ENCODE measurements around the gene TMED9. TPM values are rescaled to one million over a fixed set of nuclear protein-coding genes. Genes with fewer than 3 reads are reported as not detected.

TMED9 gene
- polyA plus RNA-seq (2013): 274 and 278 TPM in 2 replicates

- peaks cover 34 to 35% of the 10 kb centered on the region in 2 experiments for H3K36me3 ChIP-seq (ENCODE audit: control insufficient read depth in 1 of 2, insufficient read depth in 2 of 2, low read length in 2 of 2)
- peak; percentile 90 to 93 for DNase-seq
- H3K79me1 ChIP-seq (ENCODE audit: low read length): peaks cover 5% of the 10 kb centered on the region
- no peaks in the 10 kb centered on the region for H3K9me3 ChIP-seq (ENCODE audit: insufficient read depth, low read depth, low read length)
- H3K4me2 ChIP-seq (ENCODE audit: low read length): peak within 1 kb of the TSS; percentile 78
- WGBS (ENCODE audit: extremely low coverage, insufficient coverage, insufficient read length): no CpG with 5 or more reads among the region's 71 CpGs
- peak within 1 kb of the TSS; percentile 49 for H2AK5ac ChIP-seq (ENCODE audit: low read length)
- H2BK5ac ChIP-seq (ENCODE audit: low read depth, low read length, poor library complexity): peak within 1 kb of the TSS; percentile 64
- H4K91ac ChIP-seq (ENCODE audit: low read depth, low read length): peak within 1 kb of the TSS; percentile 85
- peak within 1 kb of the TSS; percentile 68 for H4K12ac ChIP-seq (ENCODE audit: low read depth, low read length)
- peak within 1 kb of the TSS; percentile 99 for H3K9ac ChIP-seq (ENCODE audit: low read length)
- peak within 1 kb of the TSS; percentile 33 for H3K23ac ChIP-seq (ENCODE audit: low read length)
- peak within 1 kb of the TSS; percentile 78 for H2BK120ac ChIP-seq (ENCODE audit: insufficient read depth, low read length, poor library complexity)
- no peaks in the 10 kb centered on the region for H3K4me1 ChIP-seq (ENCODE audit: control insufficient read depth in 1 of 2, insufficient read depth in 2 of 2, low read length in 2 of 2)
- peaks cover 6% of the 10 kb centered on the region for H3K79me2 ChIP-seq (ENCODE audit: control insufficient read depth, insufficient read depth, low read length, poor library complexity)
- peak within 1 kb of the TSS; percentile 56 for H3K4ac ChIP-seq (ENCODE audit: low read depth, low read length)
- H3K27me3 ChIP-seq (ENCODE audit: insufficient read depth, low read length): no peaks in the 10 kb centered on the region
- H2BK12ac ChIP-seq (ENCODE audit: low read length): no peak within 1 kb of the TSS
- peak within 1 kb of the TSS; percentile 35 for H3K27ac ChIP-seq (ENCODE audit: low read depth, low read length)
- peak within 1 kb of the TSS; percentile 75 for H3K14ac ChIP-seq (ENCODE audit: low read length)
- H4K8ac ChIP-seq (ENCODE audit: low read depth, low read length): peak within 1 kb of the TSS; percentile 97
- peak within 1 kb of the TSS; percentile 34 for H3K18ac ChIP-seq (ENCODE audit: low read length)
- H3K4me3 ChIP-seq (ENCODE audit: low read depth, low read length): peak within 1 kb of the TSS; percentile 99
- H2AFZ ChIP-seq (ENCODE audit: insufficient read depth, low read length, poor library complexity): peak within 1 kb of the TSS; percentile 85
Measured at GRCh38 chr5:177592010-177592834, at the start of gene TMED9. Gene TMED9, plus strand, starts transcription at chr5:177592203. Its CDS starts 12 bp downstream, at chr5:177592215.

GRCh38 chr5:177542816-177543465 is 49.1 kb upstream of the TMED9 start:
- no CpG with 5 or more reads among the region's 4 CpGs for WGBS (ENCODE audit: extremely low coverage, insufficient coverage, insufficient read length)
- H4K8ac ChIP-seq (ENCODE audit: low read depth, low read length): no peak overlapping the region
- DNase-seq: no peak
- H3K79me2 ChIP-seq (ENCODE audit: control insufficient read depth, insufficient read depth, low read length, poor library complexity): no peaks in the 10 kb centered on the region
- H2BK120ac ChIP-seq (ENCODE audit: insufficient read depth, low read length, poor library complexity): no peak overlapping the region
- no peak overlapping the region for H4K12ac ChIP-seq (ENCODE audit: low read depth, low read length)
- H3K18ac ChIP-seq (ENCODE audit: low read length): no peak overlapping the region
- no peaks in the 10 kb centered on the region for H3K9me3 ChIP-seq (ENCODE audit: insufficient read depth, low read depth, low read length)
- no peak overlapping the region for H3K4me3 ChIP-seq (ENCODE audit: low read depth, low read length)
- no peak overlapping the region for H2BK12ac ChIP-seq (ENCODE audit: low read length)
- H3K4ac ChIP-seq (ENCODE audit: low read depth, low read length): peak overlapping the region; percentile 22
- H3K14ac ChIP-seq (ENCODE audit: low read length): no peak overlapping the region
- H3K79me1 ChIP-seq (ENCODE audit: low read length): no peaks in the 10 kb centered on the region
- H3K4me2 ChIP-seq (ENCODE audit: low read length): no peak overlapping the region
- H3K9ac ChIP-seq (ENCODE audit: low read length): no peak overlapping the region
- H3K27ac ChIP-seq (ENCODE audit: low read depth, low read length): no peak overlapping the region
- no peak overlapping the region for H2AFZ ChIP-seq (ENCODE audit: insufficient read depth, low read length, poor library complexity)
- no peak overlapping the region for H2AK5ac ChIP-seq (ENCODE audit: low read length)
- H4K91ac ChIP-seq (ENCODE audit: low read depth, low read length): no peak overlapping the region
- no peak overlapping the region for H2BK5ac ChIP-seq (ENCODE audit: low read depth, low read length, poor library complexity)
- H3K27me3 ChIP-seq (ENCODE audit: insufficient read depth, low read length): no peaks in the 10 kb centered on the region
- H3K4me1 ChIP-seq (ENCODE audit: control insufficient read depth in 1 of 2, insufficient read depth in 2 of 2, low read length in 2 of 2): peaks cover 8 to 25% of the 10 kb centered on the region in 2 experiments
- H3K36me3 ChIP-seq (ENCODE audit: control insufficient read depth in 1 of 2, insufficient read depth in 2 of 2, low read length in 2 of 2): peaks cover 11 to 13% of the 10 kb centered on the region in 2 experiments
- peak overlapping the region; percentile 41 for H3K23ac ChIP-seq (ENCODE audit: low read length)

GRCh38 chr5:177545487-177546257 is 46.3 kb upstream of the TMED9 start:
- Histone ChIP-seq H2BK5ac (ENCODE audit: low read depth, low read length, poor library complexity) (peak overlapping the region; percentile 2), H3K4ac (ENCODE audit: low read depth, low read length) (no peak overlapping the region), H2BK12ac (ENCODE audit: low read length) (no peak overlapping the region), H4K91ac (ENCODE audit: low read depth, low read length) (no peak overlapping the region), H3K23ac (ENCODE audit: low read length) (no peak overlapping the region), H2BK120ac (ENCODE audit: insufficient read depth, low read length, poor library complexity) (no peak overlapping the region), H3K36me3 (ENCODE audit: control insufficient read depth in 1 of 2, insufficient read depth in 2 of 2, low read length in 2 of 2) (peaks cover 3% of the 10 kb centered on the region in 2 experiments), H3K79me2 (ENCODE audit: control insufficient read depth, insufficient read depth, low read length, poor library complexity) (no peaks in the 10 kb centered on the region), H4K8ac (ENCODE audit: low read depth, low read length) (no peak overlapping the region), H3K9me3 (ENCODE audit: insufficient read depth, low read depth, low read length) (no peaks in the 10 kb centered on the region), H3K18ac (ENCODE audit: low read length) (no peak overlapping the region), H3K79me1 (ENCODE audit: low read length) (no peaks in the 10 kb centered on the region), H2AFZ (ENCODE audit: insufficient read depth, low read length, poor library complexity) (no peak overlapping the region), H3K4me3 (ENCODE audit: low read depth, low read length) (no peak overlapping the region), H3K27me3 (ENCODE audit: insufficient read depth, low read length) (no peaks in the 10 kb centered on the region), H3K4me1 (ENCODE audit: control insufficient read depth in 1 of 2, insufficient read depth in 2 of 2, low read length in 2 of 2) (peaks cover 8 to 18% of the 10 kb centered on the region in 2 experiments), H3K14ac (ENCODE audit: low read length) (no peak overlapping the region), H3K4me2 (ENCODE audit: low read length) (no peak overlapping the region), H2AK5ac (ENCODE audit: low read length) (no peak overlapping the region), H4K12ac (ENCODE audit: low read depth, low read length) (no peak overlapping the region), H3K27ac (ENCODE audit: low read depth, low read length) (peak overlapping the region; percentile 66), H3K9ac (ENCODE audit: low read length) (no peak overlapping the region)
- peak; percentile 70 to 86 for DNase-seq
- no CpG with 5 or more reads among the region's 4 CpGs for WGBS (ENCODE audit: extremely low coverage, insufficient coverage, insufficient read length)

- H2AFZ ChIP-seq (ENCODE audit: insufficient read depth, low read length, poor library complexity): no peak overlapping the region
- H3K36me3 ChIP-seq (ENCODE audit: control insufficient read depth in 1 of 2, insufficient read depth in 2 of 2, low read length in 2 of 2): peaks cover 3% of the 10 kb centered on the region in 2 experiments
- H3K14ac ChIP-seq (ENCODE audit: low read length): no peak overlapping the region
- no peak overlapping the region for H2BK12ac ChIP-seq (ENCODE audit: low read length)
- no peak overlapping the region for H3K23ac ChIP-seq (ENCODE audit: low read length)
- H3K79me2 ChIP-seq (ENCODE audit: control insufficient read depth, insufficient read depth, low read length, poor library complexity): no peaks in the 10 kb centered on the region
- H3K4me2 ChIP-seq (ENCODE audit: low read length): no peak overlapping the region
- H2AK5ac ChIP-seq (ENCODE audit: low read length): no peak overlapping the region
- no peak overlapping the region for H3K4me3 ChIP-seq (ENCODE audit: low read depth, low read length)
- H3K9me3 ChIP-seq (ENCODE audit: insufficient read depth, low read depth, low read length): no peaks in the 10 kb centered on the region
- H3K27me3 ChIP-seq (ENCODE audit: insufficient read depth, low read length): no peaks in the 10 kb centered on the region
- no peak overlapping the region for H3K9ac ChIP-seq (ENCODE audit: low read length)
- H4K12ac ChIP-seq (ENCODE audit: low read depth, low read length): no peak overlapping the region
- no CpG with 5 or more reads among the region's 1 CpG for WGBS (ENCODE audit: extremely low coverage, insufficient coverage, insufficient read length)
- peak; percentile 96 to 98 for DNase-seq
- H2BK5ac ChIP-seq (ENCODE audit: low read depth, low read length, poor library complexity): no peak overlapping the region
- peaks cover 8 to 18% of the 10 kb centered on the region in 2 experiments for H3K4me1 ChIP-seq (ENCODE audit: control insufficient read depth in 1 of 2, insufficient read depth in 2 of 2, low read length in 2 of 2)
- no peak overlapping the region for H3K18ac ChIP-seq (ENCODE audit: low read length)
- no peak overlapping the region for H4K91ac ChIP-seq (ENCODE audit: low read depth, low read length)
- H3K4ac ChIP-seq (ENCODE audit: low read depth, low read length): no peak overlapping the region
- H3K79me1 ChIP-seq (ENCODE audit: low read length): no peaks in the 10 kb centered on the region
- peak overlapping the region; percentile 66 for H3K27ac ChIP-seq (ENCODE audit: low read depth, low read length)
- no peak overlapping the region for H4K8ac ChIP-seq (ENCODE audit: low read depth, low read length)
- H2BK120ac ChIP-seq (ENCODE audit: insufficient read depth, low read length, poor library complexity): no peak overlapping the region
Measured at GRCh38 chr5:177546258-177546741, 45.7 kb upstream of the TMED9 start.
